ENCODE data around the gene SLC5A7.

SLC5A7 gene

GRCh38 chr2:108031471-108031941 is 45.2 kb downstream of the SLC5A7 start:
- Histone ChIP-seq H3K27ac (ENCODE audit: low read depth, low read length) (no peak overlapping the region), H3K9me3 (ENCODE audit: insufficient read depth, low read length) (no peaks in the 10 kb centered on the region), H3K4me2 (ENCODE audit: low read depth, low read length, poor library complexity, severe bottlenecking) (no peak overlapping the region), H2AFZ (ENCODE audit: low read depth, low read length, severe bottlenecking) (no peak overlapping the region), H3K79me2 (ENCODE audit: insufficient read depth, low read length) (no peaks in the 10 kb centered on the region), H3K27me3 (ENCODE audit: low read length) (no peaks in the 10 kb centered on the region), H3F3A (ENCODE audit: insufficient read depth) (no peaks in the 10 kb centered on the region), H3K36me3 (ENCODE audit: low read length) (no peaks in the 10 kb centered on the region), H3K4me3 (ENCODE audit: insufficient read depth, low read length, poor library complexity, severe bottlenecking) (no peak overlapping the region), H3K9me2 (replicated peaks; ENCODE audit: insufficient read depth, low read length) (no peaks in the 10 kb centered on the region), H3K9ac (ENCODE audit: low read length) (no peak overlapping the region), H4K20me1 (ENCODE audit: low read depth, low read length) (no peaks in the 10 kb centered on the region)
- no peak for TF ChIP-seq EZH2phosphoT487 (conservative IDR thresholded peaks at IDR 0.05; ENCODE audit: low read length)

GRCh38 chr2:108034843-108035242 is 48.5 kb downstream of the SLC5A7 start:
- H3K9me2 ChIP-seq (replicated peaks; ENCODE audit: insufficient read depth, low read length): no peaks in the 10 kb centered on the region
- H3K9me3 ChIP-seq (ENCODE audit: insufficient read depth, low read length): no peaks in the 10 kb centered on the region
- no peak overlapping the region for H3K4me3 ChIP-seq (ENCODE audit: insufficient read depth, low read length, poor library complexity, severe bottlenecking)
- H3F3A ChIP-seq (ENCODE audit: insufficient read depth): no peaks in the 10 kb centered on the region
- no peak for TF ChIP-seq CTCF (IDR thresholded peaks at IDR 0.05; ENCODE audit: insufficient read depth, low read length, poor library complexity, severe bottlenecking)
- no peak for TF ChIP-seq EZH2phosphoT487 (conservative IDR thresholded peaks at IDR 0.05; ENCODE audit: low read length)
- H3K27ac ChIP-seq (ENCODE audit: low read depth, low read length): no peak overlapping the region
- no peak overlapping the region for H2AFZ ChIP-seq (ENCODE audit: low read depth, low read length, severe bottlenecking)
- H3K4me2 ChIP-seq (ENCODE audit: low read depth, low read length, poor library complexity, severe bottlenecking): no peak overlapping the region
- no peak overlapping the region for H3K9ac ChIP-seq (ENCODE audit: low read length)
- no peaks in the 10 kb centered on the region for H3K79me2 ChIP-seq (ENCODE audit: insufficient read depth, low read length)
- no peaks in the 10 kb centered on the region for H4K20me1 ChIP-seq (ENCODE audit: low read depth, low read length)
- no peaks in the 10 kb centered on the region for H3K27me3 ChIP-seq (ENCODE audit: low read length)
- H3K36me3 ChIP-seq (ENCODE audit: low read length): no peaks in the 10 kb centered on the region

- Histone ChIP-seq H2AFZ (ENCODE audit: low read depth, low read length, severe bottlenecking) (no peak overlapping the region), H3K9me3 (ENCODE audit: insufficient read depth, low read length) (no peaks in the 10 kb centered on the region), H3K36me3 (ENCODE audit: low read length) (no peaks in the 10 kb centered on the region), H3K4me2 (ENCODE audit: low read depth, low read length, poor library complexity, severe bottlenecking) (no peak overlapping the region), H3K4me3 (ENCODE audit: insufficient read depth, low read length, poor library complexity, severe bottlenecking) (no peak overlapping the region), H3K9me2 (replicated peaks; ENCODE audit: insufficient read depth, low read length) (no peaks in the 10 kb centered on the region), H3F3A (ENCODE audit: insufficient read depth) (no peaks in the 10 kb centered on the region), H3K27ac (ENCODE audit: low read depth, low read length) (no peak overlapping the region), H3K9ac (ENCODE audit: low read length) (no peak overlapping the region), H4K20me1 (ENCODE audit: low read depth, low read length) (no peaks in the 10 kb centered on the region), H3K79me2 (ENCODE audit: insufficient read depth, low read length) (no peaks in the 10 kb centered on the region), H3K27me3 (ENCODE audit: low read length) (no peaks in the 10 kb centered on the region)
- TF ChIP-seq CTCF (IDR thresholded peaks at IDR 0.05; ENCODE audit: insufficient read depth, low read length, poor library complexity, severe bottlenecking) (no peak), EZH2phosphoT487 (conservative IDR thresholded peaks at IDR 0.05; ENCODE audit: low read length) (no peak)
These were observed 62.4 kb downstream of the SLC5A7 start for GRCh38 chr2:108048752-108049151.

- Histone ChIP-seq H2AFZ (ENCODE audit: low read depth, low read length, severe bottlenecking) (no peak overlapping the region), H3K27ac (ENCODE audit: low read depth, low read length) (no peak overlapping the region), H3K9me2 (replicated peaks; ENCODE audit: insufficient read depth, low read length) (no peaks in the 10 kb centered on the region), H3K4me3 (ENCODE audit: insufficient read depth, low read length, poor library complexity, severe bottlenecking) (no peak overlapping the region), H3K36me3 (ENCODE audit: low read length) (no peaks in the 10 kb centered on the region), H3F3A (ENCODE audit: insufficient read depth) (no peaks in the 10 kb centered on the region), H3K4me2 (ENCODE audit: low read depth, low read length, poor library complexity, severe bottlenecking) (no peak overlapping the region), H3K9me3 (ENCODE audit: insufficient read depth, low read length) (no peaks in the 10 kb centered on the region), H4K20me1 (ENCODE audit: low read depth, low read length) (no peaks in the 10 kb centered on the region), H3K9ac (ENCODE audit: low read length) (no peak overlapping the region), H3K79me2 (ENCODE audit: insufficient read depth, low read length) (no peaks in the 10 kb centered on the region), H3K27me3 (ENCODE audit: low read length) (no peaks in the 10 kb centered on the region)
- no peak for TF ChIP-seq CTCF (IDR thresholded peaks at IDR 0.05; ENCODE audit: insufficient read depth, low read length, poor library complexity, severe bottlenecking)
- no peak for TF ChIP-seq EZH2phosphoT487 (conservative IDR thresholded peaks at IDR 0.05; ENCODE audit: low read length)
These were observed 72.3 kb downstream of the SLC5A7 start for GRCh38 chr2:108058576-108059137.
